GM12878 (cell line): ENCODE measurements around the gene GMPR2. TPM values are rescaled to one million over a fixed set of nuclear protein-coding genes. Genes with fewer than 3 reads are reported as not detected.

Experiments used
- ATAC-seq: fragments of 200-7000 bp; cut with Tn5 transposase; 3 replicates; pipeline ENCODE4 v1.9.1; 2020; ENCODE audit warnings: mild to moderate bottlenecking, moderate library complexity
- BruUV-seq: library from RNA; stranded (reverse); fragments of 400-500 nt; replicated peaks from 2 replicates; lab custom pipeline; 2021; lab: Mats Ljungman, UMichigan
- CTCF ChIA-PET: fragments of 300-600 bp; sonication (Branson Sonifier 250); formaldehyde crosslinking; extraction: SDS; loops from one replicate; lab custom pipeline; 2021; ENCODE audit warnings: inconsistent platforms; lab: Yijun Ruan, JAX
- POLR2A ChIA-PET: fragments of 350-600 bp; formaldehyde crosslinking; extraction: SDS; loops from one replicate; lab custom pipeline; 2021; ENCODE audit warnings: inconsistent platforms; lab: Charles Lee
- RAD21 ChIA-PET: fragments of 300-600 bp; sonication (Branson Sonifier 250); formaldehyde crosslinking; loops from one replicate; lab custom pipeline; 2023; ENCODE audit warnings: antibody characterized with exemption; ENCODE audit not compliant: unreplicated experiment; lab: Charles Lee
- SMC1A ChIA-PET: fragments of 300-600 bp; sonication (Branson Sonifier 250); formaldehyde crosslinking; loops from one replicate; lab custom pipeline; 2023; ENCODE audit not compliant: unreplicated experiment, uncharacterized antibody; lab: Charles Lee
- DNase-seq: peaks from one replicate; pipeline ENCODE4 v3.0.0-alpha.2; 2011; ENCODE audit warnings: low read depth, low spot score
- FAIRE-seq: peaks from 3 replicates; lab custom pipeline; 2011; peaks lifted over from hg19 to GRCh38; lab: Jason Lieb, UNC
- H2AFZ ChIP-seq: 2 replicates; pipeline ENCODE4 v1.6.0; 2011; ENCODE audit warnings: low read depth, low read length, control low read depth; ENCODE audit not compliant: control insufficient read depth
- H3K27ac ChIP-seq: 2 replicates; pipeline ENCODE4 v1.5.1; 2011; ENCODE audit warnings: control low read depth; ENCODE audit not compliant: control insufficient read depth, insufficient read depth
- H3K27me3 ChIP-seq, 2 experiments: replicated peaks in 1 of 2; 2 replicates each; pipeline versions ENCODE4 v1.6.0 to v1.6.1; 2011; ENCODE audit warnings: low read length in 1 of 2; ENCODE audit not compliant: control insufficient read depth in 2 of 2, insufficient read depth in 2 of 2
- H3K36me3 ChIP-seq, 2 experiments: 2 replicates each; pipeline ENCODE4 v1.5.1; 2011; ENCODE audit warnings: low read length in 1 of 2; ENCODE audit not compliant: control insufficient read depth in 2 of 2, insufficient read depth in 2 of 2
- H3K4me1 ChIP-seq: 2 replicates; pipeline ENCODE4 v1.6.1; 2011; ENCODE audit warnings: mild to moderate bottlenecking, low read length, moderate library complexity, mixed read lengths; ENCODE audit not compliant: control insufficient read depth, insufficient read depth
- H3K4me2 ChIP-seq: 2 replicates; pipeline ENCODE4 v1.6.0; 2011; ENCODE audit warnings: control low read depth; ENCODE audit not compliant: control insufficient read depth, insufficient read depth
- H3K4me3 ChIP-seq: fragments of 200-600 bp; sonication (generic); 2 replicates; pipeline ENCODE4 v1.5.1; 2016
- H3K79me2 ChIP-seq: 2 replicates; pipeline ENCODE4 v1.6.0; 2011; ENCODE audit warnings: low read length; ENCODE audit not compliant: control insufficient read depth, insufficient read depth
- H3K9ac ChIP-seq: 2 replicates; pipeline ENCODE4 v1.8.0; 2011; ENCODE audit warnings: low read length, control low read depth, mixed read lengths; ENCODE audit not compliant: control insufficient read depth, insufficient read depth
- H3K9me3 ChIP-seq: replicated peaks from 3 replicates; pipeline ENCODE4 v1.5.1; 2011; ENCODE audit warnings: mild to moderate bottlenecking, low read length; ENCODE audit not compliant: control insufficient read depth, insufficient read depth
- H4K20me1 ChIP-seq: 2 replicates; pipeline ENCODE4 v1.6.0; 2011; ENCODE audit not compliant: control insufficient read depth, insufficient read depth
- ATF7 ChIP-seq: fragments of 450-650 bp; IDR thresholded peaks from 2 replicates; pipeline ENCODE4 v1.6.1; 2016; ENCODE audit warnings: low read depth, mild to moderate bottlenecking
- JUNB ChIP-seq: IDR thresholded peaks from 2 replicates; pipeline ENCODE4 v1.6.1; 2016; ENCODE audit warnings: antibody characterized with exemption, mild to moderate bottlenecking
- SP1 ChIP-seq: IDR thresholded peaks from one replicate; pipeline ENCODE4 v1.6.1; 2011; ENCODE audit warnings: low read depth, low read length
- ZZZ3 ChIP-seq: IDR thresholded peaks from 2 replicates; pipeline ENCODE4 v1.6.1; 2011; ENCODE audit warnings: low read depth; ENCODE audit not compliant: control insufficient read depth, insufficient read length
- WGBS: methylation state at CpG from one replicate; pipeline ENCODE4 v1.1.6; 2016; ENCODE audit warnings: low lambda C conversion rate; ENCODE audit not compliant: insufficient replicate concordance, insufficient coverage; ENCODE audit errors: missing lambda C conversion rate; 5-methylcytosine and 5-hydroxymethylcytosine counted together
- in situ Hi-C: fragments of 300-500 bp; cut with MboI; formaldehyde crosslinking; loops from 9 replicates; pipeline ENCODE4 v1.14.3; 2018; ENCODE audit warnings: mixed read lengths
- intact Hi-C: fragments of 100-400 bp; cut with micrococcal nuclease; formaldehyde crosslinking; loops from one replicate; pipeline ENCODE4 v1.14.2; 2022; ENCODE audit not compliant: unreplicated experiment
- polyA plus RNA-seq, 11 experiments: library from polyadenylated mRNA; depleted of rRNA in 4 of 11; unstranded in 6 of 11; stranded (reverse) in 5 of 11; fragments of >200 nt; fragmentation: Nextera tagmentation in 4 of 11; fragmentation: Illumina TruSeq in 1 of 11; extraction: Ambion mirVana in 4 of 11; extraction: Trizol in 1 of 11; gene quantifications; 1 replicate in 1 of 11; 2 replicates in 10 of 11; pipeline versions ENCODE4 v1.2.1 to v1.2.3, GENCODE V29; 2011 to 2016; ENCODE audit warnings: inconsistent platforms in 2 of 11, missing spikeins in 2 of 11, low read depth in 1 of 11
- total RNA-seq, 4 experiments: library from RNA; depleted of rRNA in 3 of 4; stranded (reverse); fragments of >200 nt in 3 of 4; fragmentation: Illumina TruSeq in 1 of 4; extraction: Trizol in 1 of 4; gene quantifications; 2 replicates each; pipeline versions ENCODE4 v1.2.1 to v1.2.3, GENCODE V29; 2013 to 2021
- TF ChIP-seq, protein P1 (sequence below): IDR thresholded peaks from 2 replicates; pipeline ENCODE4 v1.6.1; 2011; ENCODE audit warnings: mild to moderate bottlenecking, low read depth, low read length, moderate library complexity; ENCODE audit not compliant: insufficient replicate concordance

The GMPR2 gene
- total and polyA plus RNA-seq, 10 of the 15 experiments (the other 5 are each of a cell fraction or from before 2014, with no cell fraction given), result 55.1 to 80.3 (median 61.5) TPM

DNA sequence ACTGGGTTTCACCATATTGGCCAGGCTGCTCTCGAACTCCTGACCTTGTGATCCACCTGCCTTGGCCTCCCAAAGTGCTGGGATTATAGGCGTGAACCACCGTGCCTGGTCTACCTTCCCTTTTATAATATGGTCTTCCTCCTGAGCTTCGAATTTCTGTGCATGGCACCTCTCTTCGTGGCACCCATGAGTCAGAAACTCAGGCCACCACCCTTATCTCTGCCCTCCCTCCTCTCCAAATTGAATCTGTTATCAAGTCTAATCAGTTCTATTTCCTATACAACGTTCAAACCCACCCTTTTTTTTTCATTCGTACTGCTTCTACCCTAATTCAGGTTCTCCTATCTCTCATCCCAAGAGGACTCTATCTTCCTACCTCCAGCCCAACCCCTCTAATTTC, 14.7 kb downstream of the GMPR2 start:
- ChIA-PET CTCF (interaction anchor here (0.7 to 12.3 kb wide), 17 partner anchors 15 to 234 kb away, joined by 3 to 368 read pairs (median 8); partner anchors contain the start of genes CIDEB, DHRS1, LTB4R and MDP1), SMC1A (interaction anchor here (1.2 to 11.0 kb wide), 11 partner anchors 16 to 189 kb away, joined by 3 to 201 read pairs (median 10); partner anchors contain the start of genes CIDEB, DHRS1, IRF9 and NOP9), RAD21 (interaction anchor here (0.7 to 7.2 kb wide), 12 partner anchors 12 to 1634 kb away, joined by 3 to 231 read pairs (median 8); partner anchors contain the start of genes CIDEB, DCAF11, DHRS1 and MDP1), POLR2A (interaction anchor here (0.6 to 9.2 kb wide), 16 partner anchors 12 to 133 kb away, joined by 3 to 171 read pairs (median 4); partner anchors contain the start of genes CIDEB, DCAF11, DHRS1 and IRF9)
- in situ Hi-C loops, result no loop called here
- Histone ChIP-seq H3K79me2 (no peaks in the 10 kb centered on the region), H3K36me3 (no peaks in the 10 kb centered on the region; a peak in 1 of 4 replicates), H3K27ac (peak overlapping the region; percentile 58), H3K4me1 (peaks cover 44% of the 10 kb centered on the region), H3K27me3 (no peaks in the 10 kb centered on the region), H3K9me3 (no peaks in the 10 kb centered on the region), H3K4me3 (no peak overlapping the region), H3K4me2 (no peak overlapping the region), H4K20me1 (no peaks in the 10 kb centered on the region), H2AFZ (no peak overlapping the region), H3K9ac (peak overlapping the region; percentile 16; the same call in 1 of the 2 replicates)
- 66% methylated on average over 7 of the region's 7 CpGs for WGBS
- intact Hi-C loops, result loop anchor here (1.0 kb wide), 1 partner anchor 24 kb away; the partner anchor contains the start of gene RABGGTA
- no peak for ATAC-seq
- BruUV-seq, result no TSS peak
- DNase-seq, result no peak
- TF ChIP-seq SP1 (no peak), JUNB (peak; percentile 42; the same call in 1 of the 2 replicates), ZZZ3 (no peak), ATF7 (no peak)
- TF ChIP-seq, protein P1, sequence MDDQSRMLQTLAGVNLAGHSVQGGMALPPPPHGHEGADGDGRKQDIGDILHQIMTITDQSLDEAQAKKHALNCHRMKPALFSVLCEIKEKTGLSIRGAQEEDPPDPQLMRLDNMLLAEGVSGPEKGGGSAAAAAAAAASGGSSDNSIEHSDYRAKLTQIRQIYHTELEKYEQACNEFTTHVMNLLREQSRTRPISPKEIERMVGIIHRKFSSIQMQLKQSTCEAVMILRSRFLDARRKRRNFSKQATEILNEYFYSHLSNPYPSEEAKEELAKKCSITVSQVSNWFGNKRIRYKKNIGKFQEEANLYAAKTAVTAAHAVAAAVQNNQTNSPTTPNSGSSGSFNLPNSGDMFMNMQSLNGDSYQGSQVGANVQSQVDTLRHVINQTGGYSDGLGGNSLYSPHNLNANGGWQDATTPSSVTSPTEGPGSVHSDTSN, result no peak
- no peak for FAIRE-seq
